HL-60 (cell line): Measurements from ENCODE around the gene HSPA2.

Source experiments
- DNase-seq, 2 experiments: peaks; one replicate each; pipeline ENCODE4 v3.0.0-alpha.2; 2010 to 2020; ENCODE audit warnings: low read depth in 1 of 2, low spot score in 1 of 2
- H3K27ac ChIP-seq: fragments of 250-450 bp; sonication (Bioruptor Pico); replicated peaks from 2 replicates; pipeline ENCODE4 v1.5.1; 2020; ENCODE audit warnings: mild to moderate bottlenecking, moderate library complexity
- H3K27me3 ChIP-seq: fragments of 250-450 bp; sonication (Bioruptor Pico); 2 replicates; pipeline ENCODE4 v1.5.1; 2021; ENCODE audit warnings: mild to moderate bottlenecking, moderate library complexity; ENCODE audit not compliant: insufficient read depth, poor library complexity, severe bottlenecking
- H3K4me3 ChIP-seq: replicated peaks from 2 replicates; pipeline ENCODE4 v1.5.1; 2011; ENCODE audit warnings: mild to moderate bottlenecking, control low read depth, low read length; ENCODE audit not compliant: insufficient read depth
- GABPA ChIP-seq: IDR thresholded peaks from 2 replicates; pipeline ENCODE4 v1.6.1; 2012; ENCODE audit warnings: low read depth
- POLR2AphosphoS5 ChIP-seq: IDR thresholded peaks from 2 replicates; pipeline ENCODE4 v1.6.1; 2012; ENCODE audit warnings: low read depth
- SPI1 ChIP-seq: IDR thresholded peaks from 2 replicates; pipeline ENCODE4 v1.6.1; 2012; ENCODE audit warnings: low read depth, mild to moderate bottlenecking, borderline replicate concordance
- TF ChIP-seq, protein P1 (sequence below): IDR thresholded peaks from 2 replicates; pipeline ENCODE4 v1.6.1; 2012; ENCODE audit warnings: low read depth; ENCODE audit not compliant: insufficient replicate concordance
- TF ChIP-seq, protein P2 (sequence below): IDR thresholded peaks from one replicate; pipeline ENCODE4 v1.5.1; 2011; ENCODE audit warnings: low read length, control low read depth, inconsistent platforms; ENCODE audit not compliant: insufficient read depth

HSPA2 gene

DNA sequence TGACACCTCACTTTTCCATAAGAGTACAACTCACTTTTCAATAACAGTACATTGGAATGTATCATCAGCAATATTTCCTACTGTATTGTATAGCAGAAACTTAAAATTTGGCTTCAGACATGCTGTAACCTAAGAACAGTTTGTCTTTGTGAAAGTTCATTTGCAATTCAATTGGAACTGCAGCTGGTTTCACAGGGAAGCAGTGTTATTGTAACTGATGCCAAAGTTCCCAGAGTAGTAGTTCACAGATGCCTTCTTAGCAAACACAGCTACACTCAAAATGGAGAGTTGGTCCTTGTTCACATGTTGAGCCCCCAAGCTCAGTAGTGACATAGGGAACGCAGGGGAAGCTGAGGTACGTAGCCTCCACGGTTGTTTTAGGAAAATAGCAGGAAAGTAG lies 32.6 kb downstream of the HSPA2 start:
- no peak for DNase-seq
- Histone ChIP-seq H3K27ac (no peak overlapping the region), H3K4me3 (no peak overlapping the region), H3K27me3 (no peaks in the 10 kb centered on the region)
- TF ChIP-seq, protein P1, sequence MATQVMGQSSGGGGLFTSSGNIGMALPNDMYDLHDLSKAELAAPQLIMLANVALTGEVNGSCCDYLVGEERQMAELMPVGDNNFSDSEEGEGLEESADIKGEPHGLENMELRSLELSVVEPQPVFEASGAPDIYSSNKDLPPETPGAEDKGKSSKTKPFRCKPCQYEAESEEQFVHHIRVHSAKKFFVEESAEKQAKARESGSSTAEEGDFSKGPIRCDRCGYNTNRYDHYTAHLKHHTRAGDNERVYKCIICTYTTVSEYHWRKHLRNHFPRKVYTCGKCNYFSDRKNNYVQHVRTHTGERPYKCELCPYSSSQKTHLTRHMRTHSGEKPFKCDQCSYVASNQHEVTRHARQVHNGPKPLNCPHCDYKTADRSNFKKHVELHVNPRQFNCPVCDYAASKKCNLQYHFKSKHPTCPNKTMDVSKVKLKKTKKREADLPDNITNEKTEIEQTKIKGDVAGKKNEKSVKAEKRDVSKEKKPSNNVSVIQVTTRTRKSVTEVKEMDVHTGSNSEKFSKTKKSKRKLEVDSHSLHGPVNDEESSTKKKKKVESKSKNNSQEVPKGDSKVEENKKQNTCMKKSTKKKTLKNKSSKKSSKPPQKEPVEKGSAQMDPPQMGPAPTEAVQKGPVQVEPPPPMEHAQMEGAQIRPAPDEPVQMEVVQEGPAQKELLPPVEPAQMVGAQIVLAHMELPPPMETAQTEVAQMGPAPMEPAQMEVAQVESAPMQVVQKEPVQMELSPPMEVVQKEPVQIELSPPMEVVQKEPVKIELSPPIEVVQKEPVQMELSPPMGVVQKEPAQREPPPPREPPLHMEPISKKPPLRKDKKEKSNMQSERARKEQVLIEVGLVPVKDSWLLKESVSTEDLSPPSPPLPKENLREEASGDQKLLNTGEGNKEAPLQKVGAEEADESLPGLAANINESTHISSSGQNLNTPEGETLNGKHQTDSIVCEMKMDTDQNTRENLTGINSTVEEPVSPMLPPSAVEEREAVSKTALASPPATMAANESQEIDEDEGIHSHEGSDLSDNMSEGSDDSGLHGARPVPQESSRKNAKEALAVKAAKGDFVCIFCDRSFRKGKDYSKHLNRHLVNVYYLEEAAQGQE = no peak
- no peak for TF ChIP-seq POLR2AphosphoS5
- TF ChIP-seq, protein P2, sequence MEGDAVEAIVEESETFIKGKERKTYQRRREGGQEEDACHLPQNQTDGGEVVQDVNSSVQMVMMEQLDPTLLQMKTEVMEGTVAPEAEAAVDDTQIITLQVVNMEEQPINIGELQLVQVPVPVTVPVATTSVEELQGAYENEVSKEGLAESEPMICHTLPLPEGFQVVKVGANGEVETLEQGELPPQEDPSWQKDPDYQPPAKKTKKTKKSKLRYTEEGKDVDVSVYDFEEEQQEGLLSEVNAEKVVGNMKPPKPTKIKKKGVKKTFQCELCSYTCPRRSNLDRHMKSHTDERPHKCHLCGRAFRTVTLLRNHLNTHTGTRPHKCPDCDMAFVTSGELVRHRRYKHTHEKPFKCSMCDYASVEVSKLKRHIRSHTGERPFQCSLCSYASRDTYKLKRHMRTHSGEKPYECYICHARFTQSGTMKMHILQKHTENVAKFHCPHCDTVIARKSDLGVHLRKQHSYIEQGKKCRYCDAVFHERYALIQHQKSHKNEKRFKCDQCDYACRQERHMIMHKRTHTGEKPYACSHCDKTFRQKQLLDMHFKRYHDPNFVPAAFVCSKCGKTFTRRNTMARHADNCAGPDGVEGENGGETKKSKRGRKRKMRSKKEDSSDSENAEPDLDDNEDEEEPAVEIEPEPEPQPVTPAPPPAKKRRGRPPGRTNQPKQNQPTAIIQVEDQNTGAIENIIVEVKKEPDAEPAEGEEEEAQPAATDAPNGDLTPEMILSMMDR = no peak
- TF ChIP-seq GABPA = no peak
- TF ChIP-seq SPI1 = no peak

- Histone ChIP-seq H3K27me3 (no peaks in the 10 kb centered on the region), H3K27ac (no peak overlapping the region), H3K4me3 (no peak overlapping the region)
- no peak for DNase-seq
- TF ChIP-seq GABPA (no peak), POLR2AphosphoS5 (no peak), SPI1 (no peak)
- TF ChIP-seq, protein P2 = no peak
- TF ChIP-seq, protein P1 = no peak
Measured at GRCh38 chr14:64574371-64575107, 34.0 kb downstream of the HSPA2 start.

- Histone ChIP-seq H3K4me3 (no peak overlapping the region), H3K27ac (no peak overlapping the region), H3K27me3 (no peaks in the 10 kb centered on the region)
- DNase-seq = no peak
- TF ChIP-seq POLR2AphosphoS5 (no peak), SPI1 (no peak), GABPA (no peak)
- TF ChIP-seq, protein P2 = no peak
- TF ChIP-seq, protein P1 = no peak
Measured at GRCh38 chr14:64577211-64577610, 36.7 kb downstream of the HSPA2 start.
